Measurements from ENCODE around the gene SMO.

SMO gene

GRCh38 chr7:129188372-129188891 is at the start of gene SMO:
SMO (plus strand) TSS chr7:129188633; CDS start chr7:129189152, 519 bp downstream.
- peak; percentile 92 for DNase-seq (ENCODE audit: low spot score)

- DNase-seq (ENCODE audit: low spot score), result no peak
These were observed 44.7 kb upstream of the SMO start for GRCh38 chr7:129143724-129144094.

GRCh38 chr7:129144095-129144833 is 44.2 kb upstream of the SMO start, which contains the start of gene TSPAN33:
TSPAN33 (plus strand) TSS chr7:129144707; CDS start chr7:129144981, 274 bp downstream.
- DNase-seq (ENCODE audit: low spot score), result peak; percentile 87

GRCh38 chr7:129144834-129145668 is 43.4 kb upstream of the SMO start:
- DNase-seq (ENCODE audit: low spot score), result no peak

GRCh38 chr7:129146237-129146979 is 42.0 kb upstream of the SMO start:
- DNase-seq (ENCODE audit: low spot score), result no peak

- DNase-seq (ENCODE audit: low spot score), result no peak
These were observed 40.7 kb upstream of the SMO start for GRCh38 chr7:129147731-129148130.

- no peak for DNase-seq (ENCODE audit: low spot score)
These were observed 38.9 kb upstream of the SMO start for GRCh38 chr7:129149511-129149910.

- no peak for DNase-seq (ENCODE audit: low spot score)
These were observed 38.0 kb upstream of the SMO start for GRCh38 chr7:129150199-129150996.

- DNase-seq (ENCODE audit: low spot score), result no peak
These were observed 30.8 kb upstream of the SMO start for GRCh38 chr7:129157651-129158050.

GRCh38 chr7:129159539-129159938 is 28.9 kb upstream of the SMO start:
- no peak for DNase-seq (ENCODE audit: low spot score)

GRCh38 chr7:129160161-129160905 is 28.1 kb upstream of the SMO start:
- DNase-seq (ENCODE audit: low spot score), result no peak

- DNase-seq (ENCODE audit: low spot score), result no peak
These were observed 26.8 kb upstream of the SMO start for GRCh38 chr7:129161524-129162225.

GRCh38 chr7:129162732-129163131 is 25.7 kb upstream of the SMO start:
- no peak for DNase-seq (ENCODE audit: low spot score)

- DNase-seq (ENCODE audit: low spot score), result no peak
These were observed 24.4 kb upstream of the SMO start for GRCh38 chr7:129163875-129164544.

GRCh38 chr7:129166745-129167144 is 21.7 kb upstream of the SMO start:
- DNase-seq (ENCODE audit: low spot score), result no peak

- DNase-seq (ENCODE audit: low spot score), result no peak
These were observed 20.6 kb upstream of the SMO start for GRCh38 chr7:129167817-129168216.

GRCh38 chr7:129168231-129169021 is 20.0 kb upstream of the SMO start:
- no peak for DNase-seq (ENCODE audit: low spot score)

- peak; percentile 74 for DNase-seq (ENCODE audit: low spot score)
These were observed 19.2 kb upstream of the SMO start for GRCh38 chr7:129169171-129169671.

Measured in left forelimb (tissue), 1 donor.